Head of caudate nucleus (tissue), 42 donors: ENCODE data around the gene MGST3.
"Not testable (repeated sequence)": the region's sequence is repeated elsewhere in the genome, so short reads cannot be mapped to it uniquely, and the experiment has no call there.

ENCODE experiments used
- DNase-seq, 42 donors: peaks; one replicate each; pipeline versions ENCODE4 v3.0.0 to v3.0.0-alpha.2; 2020 to 2021; ENCODE audit warnings: mixed read lengths in 7 of 42
- intact Hi-C: fragments of 100-400 bp; cut with DNase I; formaldehyde crosslinking; loops from one replicate; pipeline ENCODE4 v1.15.0; 2022

Gene MGST3

GRCh38 chr1:165645654-165646366, 14.8 kb downstream of the MGST3 start:
- intact Hi-C loops: no loop called here
- DNase-seq: no peak

- DNase-seq: no peak
- intact Hi-C loops: no loop called here
Observed at GRCh38 chr1:165647517-165647916, 16.5 kb downstream of the MGST3 start.

DNA sequence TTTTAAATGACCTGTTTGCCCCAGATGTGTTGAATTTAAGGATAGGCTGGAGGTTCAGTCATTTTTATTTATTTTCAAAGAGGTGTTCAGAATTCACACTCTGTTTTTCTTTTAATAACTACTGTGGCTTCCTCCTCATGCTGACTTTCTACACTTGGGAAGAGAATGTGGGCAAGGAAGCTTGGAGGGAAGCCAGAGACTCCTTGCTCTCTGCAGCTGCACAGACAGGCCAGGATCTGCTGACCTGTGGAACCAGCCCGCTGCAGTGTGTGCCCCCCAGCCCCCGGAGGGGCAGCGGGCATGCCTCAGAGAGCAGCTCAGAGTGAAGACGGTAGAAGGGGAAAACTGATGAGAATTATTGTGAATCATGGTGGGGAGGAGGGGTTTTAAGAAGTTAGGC, 16.9 kb downstream of the MGST3 start:
- intact Hi-C loops: no loop called here
- DNase-seq: no peak

GRCh38 chr1:165648919-165649572, 18.0 kb downstream of the MGST3 start:
- intact Hi-C loops: no loop called here

GRCh38 chr1:165650981-165651625, 20.1 kb downstream of the MGST3 start:
- no peak for DNase-seq
- intact Hi-C loops: no loop called here

More at GRCh38 chr1:165648919-165649572, 18.0 kb downstream of the MGST3 start:
- DNase-seq: no peak

- DNase-seq: peak in 16 of 42 donors; percentile 9 to 52 (median 30)
- intact Hi-C loops: not testable (repeated sequence)
Observed at GRCh38 chr1:165658766-165659580, 27.9 kb downstream of the MGST3 start.

DNA sequence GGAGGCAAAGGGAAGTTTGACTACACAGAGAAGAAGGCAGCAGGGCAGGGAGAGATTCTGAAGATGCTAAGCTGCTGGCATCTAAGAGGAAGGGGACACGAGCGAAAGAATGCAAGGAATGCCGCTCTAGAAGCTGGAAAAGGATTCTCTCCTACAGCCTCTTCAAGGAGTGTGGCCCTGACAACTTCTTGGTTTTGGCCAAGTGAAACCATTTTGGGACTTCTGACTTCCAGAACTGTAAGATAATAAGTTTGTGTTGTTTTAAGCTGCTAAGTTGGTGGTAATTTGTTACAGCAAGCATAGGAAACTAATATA, 28.5 kb downstream of the MGST3 start:
- no peak for DNase-seq
- intact Hi-C loops: no loop called here

- no peak for DNase-seq
- intact Hi-C loops: no loop called here
Observed at GRCh38 chr1:165661703-165662102, 30.7 kb downstream of the MGST3 start.

DNA sequence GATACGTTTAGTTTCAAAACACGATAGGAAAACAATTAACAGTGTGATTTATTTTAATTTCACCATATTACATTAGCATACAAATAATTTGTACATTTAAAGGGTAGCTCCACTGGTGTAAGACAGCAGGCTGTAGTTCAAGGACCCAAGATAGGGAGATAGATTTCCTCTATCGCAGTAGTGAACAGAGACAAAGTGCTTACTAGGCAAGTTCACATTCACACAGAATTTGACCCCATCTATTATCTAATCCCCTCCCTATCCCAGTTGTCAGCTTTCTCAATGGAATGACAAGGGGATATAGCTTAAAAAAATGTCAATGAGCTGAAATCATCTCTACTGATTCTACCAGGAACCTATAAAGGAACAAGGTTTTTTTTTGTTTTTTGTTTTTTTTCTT, 31.2 kb downstream of the MGST3 start:
- DNase-seq: no peak
- intact Hi-C loops: no loop called here

GRCh38 chr1:165666152-165666825, 35.3 kb downstream of the MGST3 start:
- no peak for DNase-seq
- intact Hi-C loops: no loop called here

DNA sequence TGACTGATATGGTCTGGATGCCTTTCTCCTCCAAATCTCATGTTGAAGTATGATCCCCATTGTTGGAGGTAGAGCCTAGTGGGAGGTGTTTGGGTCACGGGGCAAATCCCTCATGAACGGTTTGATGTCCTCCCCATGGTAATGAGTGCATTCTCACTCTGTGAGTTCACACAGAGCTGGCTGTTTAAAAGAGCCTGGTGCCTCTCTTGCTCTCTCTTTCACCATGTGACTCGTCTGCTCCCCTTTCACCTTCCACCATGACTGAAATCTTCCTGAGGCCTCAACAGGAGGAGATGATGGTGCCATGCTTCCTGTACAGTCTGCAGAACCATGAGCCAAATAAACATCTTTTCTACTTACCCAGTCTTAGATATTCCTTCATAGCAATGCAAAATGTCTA, 37.1 kb downstream of the MGST3 start:
- intact Hi-C loops: no loop called here
- no peak for DNase-seq

DNA sequence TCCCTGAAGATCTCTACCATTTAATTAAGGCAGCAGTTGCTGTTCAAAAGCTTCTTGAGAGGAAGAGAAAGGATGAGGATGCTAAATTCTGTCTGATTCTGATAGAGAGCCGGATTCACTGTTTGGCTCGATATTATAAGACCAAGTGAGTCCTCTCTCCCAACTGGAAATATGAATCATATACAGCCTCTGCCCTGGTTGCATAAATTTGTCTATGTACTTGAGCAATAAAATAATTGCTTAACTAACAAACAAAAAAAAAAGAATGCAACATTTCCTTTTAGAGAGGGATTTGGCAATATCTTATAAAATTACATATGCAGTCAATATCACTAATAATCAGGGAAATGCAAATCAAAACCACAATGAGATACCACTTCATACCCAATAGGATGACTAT, 40.5 kb downstream of the MGST3 start:
- intact Hi-C loops: no loop called here
- no peak for DNase-seq

DNA sequence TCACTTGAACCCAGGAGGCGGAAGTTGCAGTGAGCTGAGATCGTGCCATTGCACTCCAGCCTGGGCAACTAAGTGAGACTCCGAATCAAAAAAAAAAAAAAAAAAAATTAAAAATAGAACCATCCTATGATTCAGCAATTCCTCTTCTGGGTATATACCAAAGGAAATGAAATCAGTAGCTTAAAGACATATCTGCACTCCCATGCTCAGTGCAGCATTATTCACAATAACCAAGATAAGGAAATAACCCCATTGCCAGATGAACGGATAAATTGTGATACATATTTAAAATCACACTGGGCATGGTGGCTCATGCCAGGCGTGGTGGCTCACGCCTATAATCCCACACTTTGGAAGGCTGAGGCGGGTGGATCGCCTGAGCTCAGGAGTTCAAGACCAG, 43.6 kb downstream of the MGST3 start:
- intact Hi-C loops: no loop called here
- no peak for DNase-seq

GRCh38 chr1:165675794-165676193, 44.8 kb downstream of the MGST3 start:
- intact Hi-C loops: no loop called here
- DNase-seq: no peak

DNA sequence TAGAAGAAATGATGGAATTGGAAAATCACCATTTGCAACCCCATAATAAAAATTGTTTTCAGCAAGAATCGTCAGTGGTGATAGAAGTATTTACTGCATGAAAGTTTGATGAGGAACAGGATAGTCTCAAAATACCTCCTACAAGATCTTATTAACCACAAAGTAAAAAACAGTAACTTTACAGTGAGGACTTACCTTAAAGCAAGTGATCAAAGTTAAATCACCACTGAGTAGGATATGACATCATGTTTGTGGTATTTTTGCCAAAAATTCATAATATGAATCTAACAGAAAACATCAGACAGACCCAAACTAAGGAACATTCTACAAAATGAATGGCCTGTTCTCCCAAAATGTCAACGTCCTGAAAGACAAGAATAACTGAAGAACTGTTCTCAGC, 47.5 kb downstream of the MGST3 start:
- no peak for DNase-seq
- intact Hi-C loops: no loop called here

- intact Hi-C loops: no loop called here
- no peak for DNase-seq
Observed at GRCh38 chr1:165679282-165680036, 48.4 kb downstream of the MGST3 start.

GRCh38 chr1:165680303-165680702, 49.3 kb downstream of the MGST3 start:
- intact Hi-C loops: no loop called here
- no peak for DNase-seq

GRCh38 chr1:165680773-165681172, 49.7 kb downstream of the MGST3 start:
- intact Hi-C loops, DNase-seq: not testable (repeated sequence)
